GM19468 (cell line): Measurements from ENCODE around the gene LCE2D.
"Not testable (repeated sequence)": the region's sequence is repeated elsewhere in the genome, so short reads cannot be mapped to it uniquely, and the experiment has no call there.

Source experiments
- ATAC-seq: cut with Tn5 transposase; IDR thresholded peaks from one replicate; pipeline ENCODE4 v1.9.1; 2021; ENCODE audit warnings: mild to moderate bottlenecking, moderate library complexity, moderate number of reproducible peaks; ENCODE audit not compliant: unreplicated experiment; ENCODE audit errors: extremely low read depth

LCE2D gene

GRCh38 chr1:152685823-152686222, 22.6 kb downstream of the LCE2D start, which contains the start of gene LCE2B:
TSS of gene LCE2B (plus strand) at chr1:152686123. CDS start at chr1:152686844, 721 bp downstream.
- ATAC-seq: not testable (repeated sequence)

- ATAC-seq: no peak
Observed at GRCh38 chr1:152697701-152698600, 34.8 kb downstream of the LCE2D start, which contains the start of gene LCE2A. TSS of gene LCE2A (plus strand) at chr1:152698345. CDS start at chr1:152698902, 557 bp downstream.

- ATAC-seq: no peak
Observed at GRCh38 chr1:152699746-152700145, 36.6 kb downstream of the LCE2D start.

GRCh38 chr1:152707860-152708259, 44.7 kb downstream of the LCE2D start, which contains the start of gene LCE4A:
TSS of gene LCE4A (plus strand) at chr1:152708160. CDS start at chr1:152709076, 916 bp downstream.
- no peak for ATAC-seq
